ENCODE data around the gene TSPAN31. TPM values are rescaled to one million over a fixed set of nuclear protein-coding genes. Genes with fewer than 3 reads are reported as not detected.

Gene TSPAN31
- total RNA-seq, 1 donor from 2014 or later = 61.3 TPM

DNA sequence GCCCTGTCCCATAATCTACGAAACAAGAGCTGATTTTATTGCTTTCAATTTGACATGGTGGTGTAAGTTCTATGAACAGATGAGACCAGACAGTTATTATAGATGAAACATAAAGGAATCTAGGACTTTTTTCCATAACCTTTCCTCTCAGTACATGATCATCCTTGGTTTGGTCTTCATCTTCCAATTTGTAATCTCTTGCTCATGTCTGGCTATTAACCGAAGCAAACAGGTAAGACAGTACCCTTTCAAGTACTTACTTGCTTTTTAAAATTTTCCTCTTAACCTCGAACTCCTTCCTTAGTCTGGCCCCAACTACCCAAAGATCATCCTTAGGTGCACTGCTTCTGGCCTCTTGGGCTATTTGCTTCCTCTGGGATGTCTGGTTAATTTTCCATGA is 1.2 kb downstream of the TSPAN31 start:
- Mint-ChIP-seq H3K27me3 (ENCODE audit: insufficient read depth, low read depth) (peaks cover 9% of the 10 kb centered on the region), H3K36me3 (peaks cover 35% of the 10 kb centered on the region), H3K27ac (peak overlapping the region; percentile 99), H3K4me3 (peak overlapping the region; percentile 95), H3K9me3 (no peaks in the 10 kb centered on the region), H3K4me1 (peaks cover 30% of the 10 kb centered on the region)
- Histone ChIP-seq H3K4me2 (peak overlapping the region; percentile 98), H3K4me3 (peak overlapping the region; percentile 87), H3K79me2 (ENCODE audit: low read depth) (peaks cover 38% of the 10 kb centered on the region), H3K27ac (no peak overlapping the region), H3K9ac (no peak overlapping the region), H3K4me1 (peaks cover 10% of the 10 kb centered on the region), H3K9me3 (ENCODE audit: low read depth) (no peaks in the 10 kb centered on the region), H4K20me1 (ENCODE audit: low read depth) (no peaks in the 10 kb centered on the region), H2AFZ (replicated peaks) (no peak overlapping the region), H3F3A (ENCODE audit: low read depth) (peaks cover 64% of the 10 kb centered on the region), H3K27me3 (peaks cover 29% of the 10 kb centered on the region), H3K36me3 (no peaks in the 10 kb centered on the region)
- TF ChIP-seq EZH2phosphoT487 (IDR thresholded peaks at IDR 0.05) (no peak), EZH2 (IDR thresholded peaks at IDR 0.05) (no peak)
- TF ChIP-seq, protein P1, sequence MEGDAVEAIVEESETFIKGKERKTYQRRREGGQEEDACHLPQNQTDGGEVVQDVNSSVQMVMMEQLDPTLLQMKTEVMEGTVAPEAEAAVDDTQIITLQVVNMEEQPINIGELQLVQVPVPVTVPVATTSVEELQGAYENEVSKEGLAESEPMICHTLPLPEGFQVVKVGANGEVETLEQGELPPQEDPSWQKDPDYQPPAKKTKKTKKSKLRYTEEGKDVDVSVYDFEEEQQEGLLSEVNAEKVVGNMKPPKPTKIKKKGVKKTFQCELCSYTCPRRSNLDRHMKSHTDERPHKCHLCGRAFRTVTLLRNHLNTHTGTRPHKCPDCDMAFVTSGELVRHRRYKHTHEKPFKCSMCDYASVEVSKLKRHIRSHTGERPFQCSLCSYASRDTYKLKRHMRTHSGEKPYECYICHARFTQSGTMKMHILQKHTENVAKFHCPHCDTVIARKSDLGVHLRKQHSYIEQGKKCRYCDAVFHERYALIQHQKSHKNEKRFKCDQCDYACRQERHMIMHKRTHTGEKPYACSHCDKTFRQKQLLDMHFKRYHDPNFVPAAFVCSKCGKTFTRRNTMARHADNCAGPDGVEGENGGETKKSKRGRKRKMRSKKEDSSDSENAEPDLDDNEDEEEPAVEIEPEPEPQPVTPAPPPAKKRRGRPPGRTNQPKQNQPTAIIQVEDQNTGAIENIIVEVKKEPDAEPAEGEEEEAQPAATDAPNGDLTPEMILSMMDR (IDR thresholded peaks at IDR 0.05) = no peak
- DNase-seq (ENCODE audit: low spot score) = no peak

DNA sequence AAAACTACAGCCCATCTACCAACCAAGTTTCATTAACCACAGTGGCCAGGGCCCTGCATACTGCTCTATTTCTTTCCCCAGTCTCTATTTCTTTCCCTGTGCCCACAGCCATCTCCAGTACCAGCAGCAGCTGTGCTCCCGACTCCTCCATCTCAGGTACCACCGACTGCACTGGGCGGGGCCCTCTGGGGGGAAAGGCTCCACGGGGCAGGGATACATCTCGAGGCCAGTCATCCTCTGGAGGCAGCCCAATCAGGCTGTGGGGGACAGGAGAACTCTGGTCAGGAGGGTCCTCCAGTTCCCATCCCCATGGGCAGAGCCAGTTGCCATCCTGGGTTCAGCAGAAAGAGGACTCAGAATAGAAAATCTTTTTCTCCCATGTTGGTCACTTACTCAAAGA is 4.2 kb downstream of the TSPAN31 start:
- peaks cover 27% of the 10 kb centered on the region for H3K4me1 ChIP-seq
- Mint-ChIP-seq H3K27me3 (ENCODE audit: insufficient read depth, low read depth) (peaks cover 23% of the 10 kb centered on the region), H3K4me3 (no peak overlapping the region)

DNA sequence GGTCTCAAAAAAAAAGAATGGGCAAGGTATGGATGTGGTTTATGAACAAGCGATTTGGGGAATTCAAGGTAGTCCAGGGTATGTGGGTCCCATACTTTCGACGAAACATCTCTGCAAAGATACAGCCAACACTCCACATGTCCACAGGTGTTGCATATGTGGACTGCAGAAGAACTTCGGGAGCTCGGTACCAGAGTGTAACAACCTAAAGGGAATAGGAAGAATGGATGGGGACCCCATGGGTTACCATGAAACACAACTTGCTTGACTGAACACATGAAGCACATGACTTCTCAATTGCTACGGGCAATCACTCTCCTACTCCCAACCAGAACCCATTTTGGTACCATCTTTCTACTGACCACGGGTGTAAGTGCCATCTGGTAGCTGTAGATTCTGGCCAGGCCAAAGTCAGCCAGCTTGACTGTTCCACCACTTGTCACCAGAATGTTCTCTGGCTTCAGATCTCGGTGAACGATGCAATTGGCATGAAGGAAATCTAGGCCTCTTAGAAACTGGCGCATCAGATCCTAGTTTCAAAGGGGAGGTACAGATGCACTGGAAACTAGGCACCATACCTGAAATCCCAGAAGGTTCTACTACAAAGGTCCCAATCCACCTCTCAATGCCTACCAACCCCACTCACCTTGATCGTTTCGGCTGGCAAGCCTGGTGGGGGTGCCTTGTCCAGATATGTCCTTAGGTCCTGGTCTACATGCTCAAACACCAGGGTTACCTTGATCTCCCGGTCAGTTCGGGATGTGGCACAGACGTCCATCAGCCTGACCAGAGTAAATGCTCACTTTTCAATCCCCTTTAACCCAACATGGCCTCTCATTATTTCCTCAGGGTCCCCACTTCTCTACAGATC is 6.0 kb downstream of the TSPAN31 start:
- Histone ChIP-seq H3K4me1 (peaks cover 27% of the 10 kb centered on the region), H3K27ac (no peak overlapping the region), H3K4me2 (peak overlapping the region; percentile 100), H3K9ac (peak overlapping the region; percentile 95), H3K36me3 (no peaks in the 10 kb centered on the region), H3K4me3 (peak overlapping the region; percentile 85), H3K27me3 (peaks cover 12% of the 10 kb centered on the region), H3K79me2 (ENCODE audit: low read depth) (peaks cover 46% of the 10 kb centered on the region), H3K9me3 (ENCODE audit: low read depth) (no peaks in the 10 kb centered on the region), H2AFZ (replicated peaks) (no peak overlapping the region), H3F3A (ENCODE audit: low read depth) (peaks cover 58% of the 10 kb centered on the region), H4K20me1 (ENCODE audit: low read depth) (peaks cover under 1% of the 10 kb centered on the region)
- H3K27ac Mint-ChIP-seq = peak overlapping the region; percentile 97
- H3K27me3 Mint-ChIP-seq (ENCODE audit: insufficient read depth, low read depth) = peaks cover 30% of the 10 kb centered on the region
- TF ChIP-seq EZH2 (IDR thresholded peaks at IDR 0.05) (no peak), EZH2phosphoT487 (IDR thresholded peaks at IDR 0.05) (no peak)
- TF ChIP-seq, protein P1 (IDR thresholded peaks at IDR 0.05) = no peak
- peaks cover 43% of the 10 kb centered on the region for H3K36me3 Mint-ChIP-seq
- DNase-seq (ENCODE audit: low spot score) = no peak
- H3K4me3 Mint-ChIP-seq = peak overlapping the region; percentile 98
- H3K9me3 Mint-ChIP-seq = peaks cover 3% of the 10 kb centered on the region
- H3K4me1 Mint-ChIP-seq = peaks cover 44% of the 10 kb centered on the region

More for the DNA sequence above, 4.2 kb downstream of the TSPAN31 start:
- peaks cover under 1% of the 10 kb centered on the region for H3K27me3 ChIP-seq
- Mint-ChIP-seq H3K9me3 (no peaks in the 10 kb centered on the region), H3K27ac (peak overlapping the region; percentile 70), H3K36me3 (peaks cover 40% of the 10 kb centered on the region), H3K4me1 (peaks cover 47% of the 10 kb centered on the region)
- H3K9me3 ChIP-seq (ENCODE audit: low read depth) = no peaks in the 10 kb centered on the region
- no peak overlapping the region for H2AFZ ChIP-seq (replicated peaks)
- H3K9ac ChIP-seq = no peak overlapping the region
- H3K4me3 ChIP-seq = no peak overlapping the region
- H3F3A ChIP-seq (ENCODE audit: low read depth) = peaks cover 67% of the 10 kb centered on the region
- H3K4me2 ChIP-seq = no peak overlapping the region
- no peaks in the 10 kb centered on the region for H3K36me3 ChIP-seq
- no peak for DNase-seq (ENCODE audit: low spot score)
- H3K27ac ChIP-seq = no peak overlapping the region
- H3K79me2 ChIP-seq (ENCODE audit: low read depth) = peaks cover 50% of the 10 kb centered on the region
- TF ChIP-seq EZH2 (IDR thresholded peaks at IDR 0.05) (no peak), EZH2phosphoT487 (IDR thresholded peaks at IDR 0.05) (no peak)
- TF ChIP-seq, protein P1 (IDR thresholded peaks at IDR 0.05) = no peak
- H4K20me1 ChIP-seq (ENCODE audit: low read depth) = no peaks in the 10 kb centered on the region

Data from neural progenitor cell (in vitro differentiated cells).